HepG2 (cell line): ENCODE measurements around the gene ENTREP3. TPM values are rescaled to one million over a fixed set of nuclear protein-coding genes. Genes with fewer than 3 reads are reported as not detected.

Experiments
- DNMT1 ChIP-seq: sonication (generic); formaldehyde crosslinking; IDR thresholded peaks from 2 replicates; pipeline ENCODE4 v1.5.1; 2020; ENCODE audit warnings: mild to moderate bottlenecking, missing genetic modification reagents
- DPF2 ChIP-seq: sonication (generic); formaldehyde crosslinking; IDR thresholded peaks from 2 replicates; pipeline ENCODE4 v1.4.0; 2020; ENCODE audit warnings: mild to moderate bottlenecking, low read depth, missing genetic modification reagents, borderline replicate concordance
- EHMT2 ChIP-seq: fragments of 200-600 bp; sonication (generic); IDR thresholded peaks from 2 replicates; pipeline ENCODE4 v1.7.0; 2017; ENCODE audit warnings: antibody characterized with exemption, low read depth, low read length, borderline replicate concordance
- KDM4B ChIP-seq: sonication (generic); formaldehyde crosslinking; IDR thresholded peaks from 2 replicates; pipeline ENCODE4 v1.4.0; 2020; ENCODE audit warnings: missing genetic modification reagents
- MAFF ChIP-seq: IDR thresholded peaks from 2 replicates; pipeline ENCODE4 v1.6.1; 2011; ENCODE audit warnings: low read depth, low read length, improper control_type of control experiment
- MBNL3 ChIP-seq: fragments of 250-450 bp; sonication (Bioruptor Pico); conservative IDR thresholded peaks from 2 replicates; pipeline ENCODE4 v1.8.0; 2022; ENCODE audit warnings: mild to moderate bottlenecking, inconsistent platforms
- NFE2 ChIP-seq: sonication (generic); formaldehyde crosslinking; IDR thresholded peaks from 2 replicates; pipeline ENCODE4 v1.4.0; 2020; ENCODE audit warnings: missing genetic modification reagents
- PRMT3 ChIP-seq: sonication (generic); formaldehyde crosslinking; IDR thresholded peaks from 2 replicates; pipeline ENCODE4 v1.8.1; 2022; ENCODE audit warnings: low read depth, mild to moderate bottlenecking, moderate library complexity, missing genetic modification reagents, borderline replicate concordance
- RBM39 ChIP-seq: fragments of 200-400 bp; formaldehyde crosslinking; IDR thresholded peaks from one replicate; pipeline ENCODE4 v1.6.1; 2018; ENCODE audit warnings: antibody characterized with exemption, mild to moderate bottlenecking, low read depth, low read length; ENCODE audit not compliant: poor library complexity, severe bottlenecking
- REPIN1 ChIP-seq: sonication (generic); formaldehyde crosslinking; IDR thresholded peaks from 2 replicates; pipeline ENCODE4 v1.8.0; 2022; ENCODE audit warnings: missing genetic modification reagents, low read depth, mild to moderate bottlenecking, borderline replicate concordance
- SNAI1 ChIP-seq: sonication (generic); formaldehyde crosslinking; IDR thresholded peaks from 2 replicates; pipeline ENCODE4 v1.5.0; 2020; ENCODE audit warnings: mild to moderate bottlenecking, missing genetic modification reagents, borderline replicate concordance
- XRCC5 ChIP-seq: fragments of 200-400 bp; formaldehyde crosslinking; optimal IDR thresholded peaks from 2 replicates; pipeline ENCODE3; 2017; ENCODE audit warnings: mild to moderate bottlenecking, low read length
- ZBTB14 ChIP-seq: sonication (generic); formaldehyde crosslinking; IDR thresholded peaks from 2 replicates; pipeline ENCODE4 v1.4.0; 2020; ENCODE audit warnings: missing genetic modification reagents
- ZNF207 ChIP-seq: fragments of 450-650 bp; IDR thresholded peaks from 2 replicates; pipeline ENCODE4 v1.6.1; 2016; ENCODE audit warnings: antibody characterized with exemption, borderline replicate concordance
- ZNF275 ChIP-seq: sonication (generic); formaldehyde crosslinking; IDR thresholded peaks from 2 replicates; pipeline ENCODE4 v1.8.0; 2022; ENCODE audit warnings: missing genetic modification reagents, mild to moderate bottlenecking, inconsistent platforms, borderline replicate concordance
- ZNF335 ChIP-seq: sonication (generic); formaldehyde crosslinking; IDR thresholded peaks from 2 replicates; pipeline ENCODE4 v1.4.0; 2020; ENCODE audit warnings: missing genetic modification reagents
- ZNF563 ChIP-seq: sonication (generic); formaldehyde crosslinking; IDR thresholded peaks from 2 replicates; pipeline ENCODE4 v1.8.0; 2022; ENCODE audit warnings: mild to moderate bottlenecking, moderate library complexity, missing genetic modification reagents
- ZNF577 ChIP-seq: sonication (generic); formaldehyde crosslinking; IDR thresholded peaks from 2 replicates; pipeline ENCODE4 v1.4.0; 2020; ENCODE audit warnings: mild to moderate bottlenecking, low read depth, missing genetic modification reagents, borderline replicate concordance
- ZNF780A ChIP-seq: sonication (generic); formaldehyde crosslinking; IDR thresholded peaks from 2 replicates; pipeline ENCODE4 v1.8.0; 2022; ENCODE audit warnings: mild to moderate bottlenecking, missing genetic modification reagents, moderate library complexity
- ZSCAN30 ChIP-seq: sonication (generic); formaldehyde crosslinking; IDR thresholded peaks from 2 replicates; pipeline ENCODE4 v1.5.0; 2020; ENCODE audit warnings: mild to moderate bottlenecking, missing genetic modification reagents
- polyA plus RNA-seq, 8 experiments: library from polyadenylated mRNA; depleted of rRNA in 3 of 8; stranded (reverse) in 7 of 8; unstranded in 1 of 8; fragments of >200 nt; fragmentation: Illumina TruSeq in 4 of 8; extraction: Trizol in 4 of 8; gene quantifications; 2 replicates each; pipeline versions ENCODE4 v1.2.1 to v1.2.3, GENCODE V29; 2011 to 2016; ENCODE audit warnings: low read depth in 4 of 8, missing spikeins in 1 of 8, mixed read lengths in 1 of 8; ENCODE audit not compliant: insufficient read depth in 1 of 8
- total RNA-seq, 5 experiments: library from RNA; depleted of rRNA; stranded (reverse); fragments of >200 nt; fragmentation: Illumina TruSeq; extraction: Trizol; gene quantifications; 2 replicates each; pipeline ENCODE4 v1.2.3, GENCODE V29; 2016; ENCODE audit warnings: low read depth in 1 of 5
- TF ChIP-seq, protein P1 (sequence below): fragments of 450-650 bp; IDR thresholded peaks from 2 replicates; pipeline ENCODE4 v1.6.1; 2017; ENCODE audit warnings: mild to moderate bottlenecking
- TF ChIP-seq, protein P2 (sequence below): sonication (generic); formaldehyde crosslinking; IDR thresholded peaks from 2 replicates; pipeline ENCODE4 v1.5.0; 2020; ENCODE audit warnings: missing genetic modification reagents

ENTREP3 gene
- total and polyA plus RNA-seq, 2 of the 13 experiments (the other 11 are each of a cell fraction or from before 2014, with no cell fraction given): 4.1 to 9.9 TPM

- TF ChIP-seq REPIN1 (no peak), SNAI1 (CRISPR knock-in tag) (peak; percentile 69; the same call in 1 of the 2 replicates), DNMT1 (CRISPR knock-in tag) (0 out of 2 replicates have a peak, but pooled peaks have one; percentile 42), ZNF780A (CRISPR knock-in tag) (no peak), KDM4B (CRISPR knock-in tag) (no peak), PRMT3 (CRISPR knock-in tag) (no peak), ZBTB14 (CRISPR knock-in tag) (no peak), ZNF207 (no peak), MBNL3 (no peak), ZNF577 (CRISPR knock-in tag) (no peak), ZNF275 (CRISPR knock-in tag) (0 out of 2 replicates have a peak, but pooled peaks have one; percentile 21), ZSCAN30 (CRISPR knock-in tag) (no peak), MAFF (no peak), EHMT2 (no peak), NFE2 (CRISPR knock-in tag) (no peak), ZNF563 (CRISPR knock-in tag) (no peak; the same call in 1 of the 2 replicates), ZNF335 (CRISPR knock-in tag) (no peak), XRCC5 (no peak), DPF2 (CRISPR knock-in tag) (no peak), RBM39 (peak; percentile 68)
- TF ChIP-seq, protein P1, sequence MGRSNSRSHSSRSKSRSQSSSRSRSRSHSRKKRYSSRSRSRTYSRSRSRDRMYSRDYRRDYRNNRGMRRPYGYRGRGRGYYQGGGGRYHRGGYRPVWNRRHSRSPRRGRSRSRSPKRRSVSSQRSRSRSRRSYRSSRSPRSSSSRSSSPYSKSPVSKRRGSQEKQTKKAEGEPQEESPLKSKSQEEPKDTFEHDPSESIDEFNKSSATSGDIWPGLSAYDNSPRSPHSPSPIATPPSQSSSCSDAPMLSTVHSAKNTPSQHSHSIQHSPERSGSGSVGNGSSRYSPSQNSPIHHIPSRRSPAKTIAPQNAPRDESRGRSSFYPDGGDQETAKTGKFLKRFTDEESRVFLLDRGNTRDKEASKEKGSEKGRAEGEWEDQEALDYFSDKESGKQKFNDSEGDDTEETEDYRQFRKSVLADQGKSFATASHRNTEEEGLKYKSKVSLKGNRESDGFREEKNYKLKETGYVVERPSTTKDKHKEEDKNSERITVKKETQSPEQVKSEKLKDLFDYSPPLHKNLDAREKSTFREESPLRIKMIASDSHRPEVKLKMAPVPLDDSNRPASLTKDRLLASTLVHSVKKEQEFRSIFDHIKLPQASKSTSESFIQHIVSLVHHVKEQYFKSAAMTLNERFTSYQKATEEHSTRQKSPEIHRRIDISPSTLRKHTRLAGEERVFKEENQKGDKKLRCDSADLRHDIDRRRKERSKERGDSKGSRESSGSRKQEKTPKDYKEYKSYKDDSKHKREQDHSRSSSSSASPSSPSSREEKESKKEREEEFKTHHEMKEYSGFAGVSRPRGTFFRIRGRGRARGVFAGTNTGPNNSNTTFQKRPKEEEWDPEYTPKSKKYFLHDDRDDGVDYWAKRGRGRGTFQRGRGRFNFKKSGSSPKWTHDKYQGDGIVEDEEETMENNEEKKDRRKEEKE: no peak
- TF ChIP-seq, protein P2, sequence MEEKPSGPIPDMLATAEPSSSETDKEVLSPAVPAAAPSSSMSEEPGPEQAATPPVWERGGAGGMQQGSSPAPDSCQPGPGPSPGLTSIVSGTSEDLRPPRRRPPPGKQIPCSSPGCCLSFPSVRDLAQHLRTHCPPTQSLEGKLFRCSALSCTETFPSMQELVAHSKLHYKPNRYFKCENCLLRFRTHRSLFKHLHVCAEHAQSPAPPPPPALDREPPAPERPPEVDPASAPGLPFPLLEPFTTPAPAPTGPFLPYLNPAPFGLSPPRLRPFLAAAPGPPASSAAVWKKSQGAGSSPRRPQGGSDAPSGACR (CRISPR knock-in tag): 0 out of 2 replicates have a peak, but pooled peaks have one; percentile 9
Measured at GRCh38 chr1:155208541-155209311, 46.6 kb downstream of the ENTREP3 start, which contains the start of gene MTX1 (continued).
